ENCODE results near the gene PPP6R3. TPM values are rescaled to one million over a fixed set of nuclear protein-coding genes. Genes with fewer than 3 reads are reported as not detected.
"Not testable (repeated sequence)": the region's sequence is repeated elsewhere in the genome, so short reads cannot be mapped to it uniquely, and the experiment has no call there.

The PPP6R3 gene
- total RNA-seq, 2 experiments from 2014 or later = 95.4 to 103 TPM

GRCh38 chr11:68615657-68616056 lies 155.1 kb downstream of the PPP6R3 start:
- no peak for TF ChIP-seq CTCF (IDR thresholded peaks at IDR 0.05)
- no peak overlapping the region for H3K27ac Mint-ChIP-seq
- POLR2A ChIA-PET = interaction anchor here (1.6 kb wide), 1 partner anchor 11 kb away, joined by 5 read pairs; no protein-coding TSS in a partner anchor
- intact Hi-C loops (cut with micrococcal nuclease) = no loop called here
- CTCF ChIA-PET = no interaction called here
- H3K27me3 Mint-ChIP-seq = no peaks in the 10 kb centered on the region
- DNase-seq (no peak), ATAC-seq (no peak)
- no peaks in the 10 kb centered on the region for H3K4me1 Mint-ChIP-seq (ENCODE audit: low read depth)
- no peak overlapping the region for H3K4me3 Mint-ChIP-seq
- H3K9me3 Mint-ChIP-seq = no peaks in the 10 kb centered on the region
- H3K36me3 Mint-ChIP-seq (ENCODE audit: low read depth) = peaks cover 47% of the 10 kb centered on the region

GRCh38 chr11:68617925-68618809 lies 157.6 kb downstream of the PPP6R3 start:
- ChIA-PET POLR2A (no interaction called here), CTCF (no interaction called here)
- intact Hi-C loops (cut with micrococcal nuclease) = no loop called here
- Mint-ChIP-seq H3K27ac (no peak overlapping the region), H3K9me3 (no peaks in the 10 kb centered on the region), H3K4me1 (ENCODE audit: low read depth) (no peaks in the 10 kb centered on the region), H3K36me3 (ENCODE audit: low read depth) (peaks cover 26% of the 10 kb centered on the region), H3K4me3 (no peak overlapping the region), H3K27me3 (peaks cover 1% of the 10 kb centered on the region)
- no peak for ATAC-seq
- no peak for TF ChIP-seq CTCF (IDR thresholded peaks at IDR 0.05)
- DNase-seq = no peak

GRCh38 chr11:68621826-68622225 lies 161.3 kb downstream of the PPP6R3 start:
- Mint-ChIP-seq H3K27me3 (peaks cover 1% of the 10 kb centered on the region), H3K4me1 (ENCODE audit: low read depth) (no peaks in the 10 kb centered on the region), H3K36me3 (ENCODE audit: low read depth) (no peaks in the 10 kb centered on the region), H3K27ac (no peak overlapping the region), H3K4me3 (no peak overlapping the region), H3K9me3 (no peaks in the 10 kb centered on the region)
- no peak for TF ChIP-seq CTCF (IDR thresholded peaks at IDR 0.05)
- ChIA-PET CTCF (no interaction called here), POLR2A (no interaction called here)
- ATAC-seq (no peak), DNase-seq (no peak)
- intact Hi-C loops (cut with micrococcal nuclease) = no loop called here

DNA sequence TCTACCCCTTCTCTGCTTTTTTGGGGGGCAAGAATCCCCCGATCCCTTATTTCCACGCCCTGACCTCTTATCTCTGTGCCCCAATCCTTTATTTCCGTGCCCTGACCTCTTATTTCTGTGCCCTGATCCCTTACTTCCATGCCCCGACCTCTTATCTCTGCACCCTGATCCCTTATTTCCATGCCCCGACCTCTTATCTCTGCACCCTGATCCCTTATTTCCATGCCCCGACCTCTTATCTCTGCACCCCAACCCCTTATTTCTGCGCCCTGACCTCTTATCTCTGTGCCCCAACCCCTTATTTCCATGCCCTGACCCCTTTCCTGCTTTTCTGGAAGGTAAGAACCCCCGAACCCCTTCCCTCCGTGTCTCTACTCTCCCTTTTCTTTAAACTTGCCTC lies 163.2 kb downstream of the PPP6R3 start:
- CTCF ChIA-PET; intact Hi-C loops (cut with micrococcal nuclease); DNase-seq; ATAC-seq; H3K4me3 Mint-ChIP-seq; H3K4me1 Mint-ChIP-seq (ENCODE audit: low read depth); H3K27ac Mint-ChIP-seq; H3K9me3 Mint-ChIP-seq; H3K36me3 Mint-ChIP-seq (ENCODE audit: low read depth); H3K27me3 Mint-ChIP-seq: not testable (repeated sequence)
- POLR2A ChIA-PET = interaction anchor here (0.7 kb wide), 1 partner anchor 20 kb away, joined by 3 read pairs; no protein-coding TSS in a partner anchor

- intact Hi-C loops (cut with micrococcal nuclease) = not testable (repeated sequence)
Measured at GRCh38 chr11:68625069-68625468, 164.5 kb downstream of the PPP6R3 start.

DNA sequence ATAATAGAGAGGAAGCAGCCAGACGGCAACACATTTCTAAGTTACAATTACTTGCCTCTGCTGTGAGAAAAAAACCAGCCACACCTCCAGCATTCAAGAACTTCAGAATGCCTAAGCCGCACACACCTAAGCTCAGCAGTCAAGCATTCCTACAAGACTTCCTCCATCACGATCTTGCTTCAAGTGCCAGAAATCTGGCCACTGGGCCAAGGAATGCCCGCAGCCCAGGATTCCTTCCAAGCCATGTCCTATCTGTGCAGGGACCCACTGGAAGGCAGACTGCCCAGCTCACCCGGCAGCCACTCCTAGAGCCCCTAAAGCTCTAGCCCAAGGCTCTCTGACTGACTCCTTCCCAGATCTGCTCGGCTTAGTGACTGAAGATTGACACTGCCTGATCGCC lies 165.7 kb downstream of the PPP6R3 start:
- intact Hi-C loops (cut with micrococcal nuclease); H3K4me1 Mint-ChIP-seq (ENCODE audit: low read depth); H3K27ac Mint-ChIP-seq; H3K4me3 Mint-ChIP-seq; H3K36me3 Mint-ChIP-seq (ENCODE audit: low read depth); DNase-seq; ATAC-seq; H3K27me3 Mint-ChIP-seq; CTCF ChIA-PET; H3K9me3 Mint-ChIP-seq: not testable (repeated sequence)
- POLR2A ChIA-PET = interaction anchor here (0.7 kb wide), 1 partner anchor 33 kb away, joined by 3 read pairs; no protein-coding TSS in a partner anchor

More at GRCh38 chr11:68625069-68625468, 164.5 kb downstream of the PPP6R3 start:
- H3K27ac Mint-ChIP-seq; POLR2A ChIA-PET; H3K4me1 Mint-ChIP-seq (ENCODE audit: low read depth); H3K36me3 Mint-ChIP-seq (ENCODE audit: low read depth); H3K4me3 Mint-ChIP-seq; CTCF ChIA-PET; H3K27me3 Mint-ChIP-seq; H3K9me3 Mint-ChIP-seq; DNase-seq; ATAC-seq: not testable (repeated sequence)

DNA sequence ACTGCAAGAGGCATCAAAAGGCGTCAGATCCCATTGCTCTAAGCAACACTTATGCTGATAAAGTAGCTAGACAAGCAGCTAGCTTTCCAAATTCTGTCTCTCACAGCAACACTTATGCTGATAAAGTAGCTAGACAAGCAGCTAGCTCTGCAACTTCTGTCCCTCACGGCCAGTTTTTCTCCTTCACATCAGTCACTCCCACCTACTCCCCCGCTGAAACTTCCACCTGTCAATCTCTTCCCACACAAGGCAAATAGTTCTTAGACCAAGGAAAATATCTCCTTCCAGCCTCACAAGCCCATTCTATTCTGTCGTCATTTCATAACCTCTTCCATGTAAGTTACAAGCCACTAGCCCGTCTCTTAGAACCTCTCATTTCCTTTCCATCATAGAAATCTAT lies 168.3 kb downstream of the PPP6R3 start:
- H3K36me3 Mint-ChIP-seq (ENCODE audit: low read depth); H3K9me3 Mint-ChIP-seq; POLR2A ChIA-PET; H3K27ac Mint-ChIP-seq; ATAC-seq; intact Hi-C loops (cut with micrococcal nuclease); DNase-seq; H3K27me3 Mint-ChIP-seq; H3K4me1 Mint-ChIP-seq (ENCODE audit: low read depth); CTCF ChIA-PET; H3K4me3 Mint-ChIP-seq: not testable (repeated sequence)

DNA sequence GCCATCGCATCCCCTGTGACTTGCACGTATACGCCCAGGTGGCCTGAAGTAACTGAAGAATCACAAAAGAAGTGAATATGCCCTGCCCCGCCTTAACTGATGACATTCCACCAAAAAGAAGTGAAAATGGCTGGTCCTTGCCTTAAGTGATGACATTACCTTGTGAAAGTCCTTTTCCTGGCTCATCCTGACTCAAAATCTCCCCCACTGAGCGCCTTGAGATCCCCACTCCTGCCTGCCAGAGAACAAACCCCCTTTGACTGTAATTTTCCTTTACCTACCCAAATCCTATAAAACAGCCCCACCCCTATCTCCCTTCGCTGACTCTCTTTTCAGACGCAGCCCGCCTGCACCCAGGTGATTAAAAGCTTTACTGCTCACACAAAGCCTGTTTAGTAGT lies 171.8 kb downstream of the PPP6R3 start:
- CTCF ChIA-PET = interaction anchor here (1.0 kb wide), 2 partner anchors 11 to 166 kb away, joined by 3 to 4 read pairs; no protein-coding TSS in a partner anchor
- H3K4me3 Mint-ChIP-seq; H3K4me1 Mint-ChIP-seq (ENCODE audit: low read depth); intact Hi-C loops (cut with micrococcal nuclease); ATAC-seq; H3K9me3 Mint-ChIP-seq; H3K27ac Mint-ChIP-seq; H3K36me3 Mint-ChIP-seq (ENCODE audit: low read depth); H3K27me3 Mint-ChIP-seq; POLR2A ChIA-PET; DNase-seq: not testable (repeated sequence)

Data from activated CD8-positive, alpha-beta T cell treated with anti-CD3 and anti-CD28 coated beads for 36 hours (primary cell).